GM23338 (cell line): ENCODE data around the gene SOX10. TPM values are rescaled to one million over a fixed set of nuclear protein-coding genes. Genes with fewer than 3 reads are reported as not detected.

Experiments used
- ATAC-seq: fragments of 200-7000 bp; cut with Tn5 transposase; 3 replicates; pipeline ENCODE4 v1.9.1; 2020
- DNase-seq: peaks from one replicate; pipeline ENCODE4 v3.0.0-alpha.2; 2015; ENCODE audit warnings: low spot score
- H2AFZ ChIP-seq: fragments of 200-600 bp; sonication (generic); 2 replicates; pipeline ENCODE4 v1.8.0; 2016; ENCODE audit warnings: antibody characterized with exemption, mild to moderate bottlenecking, moderate library complexity
- H3F3A ChIP-seq: fragments of 200-600 bp; sonication (generic); replicated peaks from 2 replicates; pipeline ENCODE4 v1.8.0; 2017; ENCODE audit warnings: antibody characterized with exemption, mixed run types, low read depth
- H3K27ac ChIP-seq: fragments of 200-600 bp; sonication (generic); 2 replicates; pipeline ENCODE4 v1.6.1; 2016; ENCODE audit warnings: low read depth
- H3K27me3 ChIP-seq: fragments of 200-600 bp; sonication (generic); 2 replicates; pipeline ENCODE4 v1.8.0; 2016; ENCODE audit warnings: mild to moderate bottlenecking, mixed run types, moderate library complexity; ENCODE audit not compliant: insufficient read depth
- H3K36me3 ChIP-seq: fragments of 200-600 bp; sonication (generic); 2 replicates; pipeline ENCODE4 v1.8.0; 2016; ENCODE audit warnings: mild to moderate bottlenecking; ENCODE audit not compliant: insufficient read depth
- H3K4me1 ChIP-seq: fragments of 200-600 bp; sonication (generic); 2 replicates; pipeline ENCODE4 v1.8.0; 2016; ENCODE audit warnings: mild to moderate bottlenecking, moderate library complexity; ENCODE audit not compliant: insufficient read depth
- H3K4me2 ChIP-seq: fragments of 200-600 bp; sonication (generic); 2 replicates; pipeline ENCODE4 v1.7.1; 2017; ENCODE audit warnings: mixed run types
- H3K4me3 ChIP-seq: fragments of 200-600 bp; sonication (generic); 2 replicates; pipeline ENCODE4 v1.6.1; 2016; ENCODE audit warnings: mixed run types
- H3K79me2 ChIP-seq: fragments of 200-600 bp; sonication (generic); replicated peaks from 2 replicates; pipeline ENCODE4 v1.8.0; 2017; ENCODE audit warnings: mild to moderate bottlenecking; ENCODE audit not compliant: insufficient read depth
- H3K9me2 ChIP-seq: fragments of 200-600 bp; sonication (generic); 2 replicates; pipeline ENCODE4 v1.8.0; 2017; ENCODE audit not compliant: insufficient read depth
- H4K20me1 ChIP-seq: fragments of 200-600 bp; sonication (generic); replicated peaks from 2 replicates; pipeline ENCODE4 v1.8.0; 2017; ENCODE audit warnings: mild to moderate bottlenecking; ENCODE audit not compliant: insufficient read depth
- H3K27ac Mint-ChIP-seq: 2 replicates; pipeline ENCODE4 v1.8.0; 2020; ENCODE audit warnings: inconsistent platforms, mild to moderate bottlenecking, moderate library complexity, mixed read lengths
- H3K27me3 Mint-ChIP-seq: 3 replicates; pipeline ENCODE4 v1.8.0; 2022; ENCODE audit warnings: low read depth, mild to moderate bottlenecking, moderate library complexity, mixed read lengths, inconsistent platforms; ENCODE audit not compliant: insufficient read depth, poor library complexity
- H3K36me3 Mint-ChIP-seq: 3 replicates; pipeline ENCODE4 v1.8.0; 2021; ENCODE audit warnings: low read depth, mild to moderate bottlenecking, inconsistent platforms, moderate library complexity, mixed read lengths
- H3K4me1 Mint-ChIP-seq: 3 replicates; pipeline ENCODE4 v1.8.0; 2020; ENCODE audit warnings: mild to moderate bottlenecking, inconsistent platforms, mixed read lengths
- H3K4me3 Mint-ChIP-seq: 3 replicates; pipeline ENCODE4 v1.8.0; 2021; ENCODE audit warnings: moderate library complexity, mild to moderate bottlenecking, inconsistent platforms, mixed read lengths
- H3K9me3 Mint-ChIP-seq: 3 replicates; pipeline ENCODE4 v1.8.0; 2020; ENCODE audit warnings: moderate library complexity, mild to moderate bottlenecking, inconsistent platforms, mixed read lengths
- CREB1 ChIP-seq: fragments of 250-450 bp; sonication (Bioruptor Pico); IDR thresholded peaks from 2 replicates; pipeline ENCODE4 v1.5.0; 2020; ENCODE audit warnings: low read depth, mild to moderate bottlenecking, moderate library complexity
- EZH2phosphoT487 ChIP-seq: fragments of 200-600 bp; sonication (generic); IDR thresholded peaks from one replicate; pipeline ENCODE4 v1.8.1; 2018; ENCODE audit warnings: antibody characterized with exemption; ENCODE audit not compliant: unreplicated experiment
- JUNB ChIP-seq: IDR thresholded peaks from one replicate; pipeline ENCODE4 v1.6.1; 2016; ENCODE audit warnings: antibody characterized with exemption; ENCODE audit not compliant: unreplicated experiment
- NANOG ChIP-seq: IDR thresholded peaks from 2 replicates; pipeline ENCODE4 v1.6.1; 2016; ENCODE audit warnings: antibody characterized with exemption, borderline replicate concordance
- POLR2AphosphoS5 ChIP-seq: IDR thresholded peaks from 2 replicates; pipeline ENCODE4 v1.6.1; 2016; ENCODE audit warnings: antibody characterized with exemption, low read depth
- ZNF114 ChIP-seq: fragments of 250-450 bp; sonication (Bioruptor Pico); IDR thresholded peaks from 2 replicates; pipeline ENCODE4 v1.5.0; 2020; ENCODE audit warnings: mild to moderate bottlenecking, moderate library complexity
- polyA plus RNA-seq: library from polyadenylated mRNA; unstranded; fragments of >200 nt; fragmentation: Nextera tagmentation; extraction: Ambion mirVana; gene quantifications from 2 replicates; pipeline ENCODE4 v1.2.1, GENCODE V29; 2016
- total RNA-seq: library from RNA; depleted of rRNA; stranded (reverse); fragments of >200 nt; shearing (Covaris generic); gene quantifications from 2 replicates; pipeline ENCODE4 v1.2.3, GENCODE V29; 2014
- TF ChIP-seq, protein P1 (sequence below): IDR thresholded peaks from 2 replicates; pipeline ENCODE4 v1.6.1; 2016; ENCODE audit warnings: antibody characterized with exemption
- TF ChIP-seq, protein P2 (sequence below): fragments of 250-450 bp; sonication (Bioruptor Pico); IDR thresholded peaks from 2 replicates; pipeline ENCODE4 v1.5.0; 2020; ENCODE audit warnings: mild to moderate bottlenecking, moderate library complexity
- TF ChIP-seq, protein P3 (sequence below), 2 experiments: fragments of 200-600 bp in 1 of 2; sonication (generic) in 1 of 2; conservative IDR thresholded peaks; 2 replicates each; pipeline versions ENCODE4 v1.5.1 to v1.6.1; 2016 to 2017; ENCODE audit warnings: antibody characterized with exemption in 2 of 2, low read depth in 2 of 2, mild to moderate bottlenecking in 2 of 2, moderate library complexity in 1 of 2
- TF ChIP-seq, protein P4 (sequence below): IDR thresholded peaks from one replicate; pipeline ENCODE4 v1.6.1; 2018; ENCODE audit warnings: antibody characterized with exemption; ENCODE audit not compliant: unreplicated experiment

Gene SOX10
- total and polyA plus RNA-seq, 2 experiments from 2014 or later = 1.1 to 2.1 TPM

DNA sequence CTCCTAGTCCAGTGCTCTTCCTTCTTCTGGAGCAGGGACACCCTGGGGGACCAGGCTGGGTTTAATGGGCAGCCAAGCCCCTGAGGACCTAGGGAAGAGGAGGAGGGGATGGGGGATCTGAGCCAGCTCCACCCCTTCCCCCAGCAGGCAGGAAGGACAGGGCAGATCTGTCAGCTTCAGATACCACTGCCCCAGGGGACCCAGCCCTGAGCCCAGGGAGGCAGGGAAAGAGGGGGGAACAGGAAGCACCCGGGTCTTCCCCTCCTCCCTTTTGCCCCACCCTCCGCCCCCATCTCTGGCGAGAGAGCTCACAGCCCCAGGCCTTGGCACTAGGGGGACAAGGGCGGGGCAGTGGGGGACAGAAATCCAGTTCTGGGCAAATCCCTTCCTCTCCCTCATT, 11.7 kb upstream of the SOX10 start (continued):
- TF ChIP-seq ZNF114 (CRISPR knock-in tag) (no peak), NANOG (no peak), POLR2AphosphoS5 (no peak)
- TF ChIP-seq, protein P1, sequence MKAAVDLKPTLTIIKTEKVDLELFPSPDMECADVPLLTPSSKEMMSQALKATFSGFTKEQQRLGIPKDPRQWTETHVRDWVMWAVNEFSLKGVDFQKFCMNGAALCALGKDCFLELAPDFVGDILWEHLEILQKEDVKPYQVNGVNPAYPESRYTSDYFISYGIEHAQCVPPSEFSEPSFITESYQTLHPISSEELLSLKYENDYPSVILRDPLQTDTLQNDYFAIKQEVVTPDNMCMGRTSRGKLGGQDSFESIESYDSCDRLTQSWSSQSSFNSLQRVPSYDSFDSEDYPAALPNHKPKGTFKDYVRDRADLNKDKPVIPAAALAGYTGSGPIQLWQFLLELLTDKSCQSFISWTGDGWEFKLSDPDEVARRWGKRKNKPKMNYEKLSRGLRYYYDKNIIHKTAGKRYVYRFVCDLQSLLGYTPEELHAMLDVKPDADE = no peak
- TF ChIP-seq, protein P2, sequence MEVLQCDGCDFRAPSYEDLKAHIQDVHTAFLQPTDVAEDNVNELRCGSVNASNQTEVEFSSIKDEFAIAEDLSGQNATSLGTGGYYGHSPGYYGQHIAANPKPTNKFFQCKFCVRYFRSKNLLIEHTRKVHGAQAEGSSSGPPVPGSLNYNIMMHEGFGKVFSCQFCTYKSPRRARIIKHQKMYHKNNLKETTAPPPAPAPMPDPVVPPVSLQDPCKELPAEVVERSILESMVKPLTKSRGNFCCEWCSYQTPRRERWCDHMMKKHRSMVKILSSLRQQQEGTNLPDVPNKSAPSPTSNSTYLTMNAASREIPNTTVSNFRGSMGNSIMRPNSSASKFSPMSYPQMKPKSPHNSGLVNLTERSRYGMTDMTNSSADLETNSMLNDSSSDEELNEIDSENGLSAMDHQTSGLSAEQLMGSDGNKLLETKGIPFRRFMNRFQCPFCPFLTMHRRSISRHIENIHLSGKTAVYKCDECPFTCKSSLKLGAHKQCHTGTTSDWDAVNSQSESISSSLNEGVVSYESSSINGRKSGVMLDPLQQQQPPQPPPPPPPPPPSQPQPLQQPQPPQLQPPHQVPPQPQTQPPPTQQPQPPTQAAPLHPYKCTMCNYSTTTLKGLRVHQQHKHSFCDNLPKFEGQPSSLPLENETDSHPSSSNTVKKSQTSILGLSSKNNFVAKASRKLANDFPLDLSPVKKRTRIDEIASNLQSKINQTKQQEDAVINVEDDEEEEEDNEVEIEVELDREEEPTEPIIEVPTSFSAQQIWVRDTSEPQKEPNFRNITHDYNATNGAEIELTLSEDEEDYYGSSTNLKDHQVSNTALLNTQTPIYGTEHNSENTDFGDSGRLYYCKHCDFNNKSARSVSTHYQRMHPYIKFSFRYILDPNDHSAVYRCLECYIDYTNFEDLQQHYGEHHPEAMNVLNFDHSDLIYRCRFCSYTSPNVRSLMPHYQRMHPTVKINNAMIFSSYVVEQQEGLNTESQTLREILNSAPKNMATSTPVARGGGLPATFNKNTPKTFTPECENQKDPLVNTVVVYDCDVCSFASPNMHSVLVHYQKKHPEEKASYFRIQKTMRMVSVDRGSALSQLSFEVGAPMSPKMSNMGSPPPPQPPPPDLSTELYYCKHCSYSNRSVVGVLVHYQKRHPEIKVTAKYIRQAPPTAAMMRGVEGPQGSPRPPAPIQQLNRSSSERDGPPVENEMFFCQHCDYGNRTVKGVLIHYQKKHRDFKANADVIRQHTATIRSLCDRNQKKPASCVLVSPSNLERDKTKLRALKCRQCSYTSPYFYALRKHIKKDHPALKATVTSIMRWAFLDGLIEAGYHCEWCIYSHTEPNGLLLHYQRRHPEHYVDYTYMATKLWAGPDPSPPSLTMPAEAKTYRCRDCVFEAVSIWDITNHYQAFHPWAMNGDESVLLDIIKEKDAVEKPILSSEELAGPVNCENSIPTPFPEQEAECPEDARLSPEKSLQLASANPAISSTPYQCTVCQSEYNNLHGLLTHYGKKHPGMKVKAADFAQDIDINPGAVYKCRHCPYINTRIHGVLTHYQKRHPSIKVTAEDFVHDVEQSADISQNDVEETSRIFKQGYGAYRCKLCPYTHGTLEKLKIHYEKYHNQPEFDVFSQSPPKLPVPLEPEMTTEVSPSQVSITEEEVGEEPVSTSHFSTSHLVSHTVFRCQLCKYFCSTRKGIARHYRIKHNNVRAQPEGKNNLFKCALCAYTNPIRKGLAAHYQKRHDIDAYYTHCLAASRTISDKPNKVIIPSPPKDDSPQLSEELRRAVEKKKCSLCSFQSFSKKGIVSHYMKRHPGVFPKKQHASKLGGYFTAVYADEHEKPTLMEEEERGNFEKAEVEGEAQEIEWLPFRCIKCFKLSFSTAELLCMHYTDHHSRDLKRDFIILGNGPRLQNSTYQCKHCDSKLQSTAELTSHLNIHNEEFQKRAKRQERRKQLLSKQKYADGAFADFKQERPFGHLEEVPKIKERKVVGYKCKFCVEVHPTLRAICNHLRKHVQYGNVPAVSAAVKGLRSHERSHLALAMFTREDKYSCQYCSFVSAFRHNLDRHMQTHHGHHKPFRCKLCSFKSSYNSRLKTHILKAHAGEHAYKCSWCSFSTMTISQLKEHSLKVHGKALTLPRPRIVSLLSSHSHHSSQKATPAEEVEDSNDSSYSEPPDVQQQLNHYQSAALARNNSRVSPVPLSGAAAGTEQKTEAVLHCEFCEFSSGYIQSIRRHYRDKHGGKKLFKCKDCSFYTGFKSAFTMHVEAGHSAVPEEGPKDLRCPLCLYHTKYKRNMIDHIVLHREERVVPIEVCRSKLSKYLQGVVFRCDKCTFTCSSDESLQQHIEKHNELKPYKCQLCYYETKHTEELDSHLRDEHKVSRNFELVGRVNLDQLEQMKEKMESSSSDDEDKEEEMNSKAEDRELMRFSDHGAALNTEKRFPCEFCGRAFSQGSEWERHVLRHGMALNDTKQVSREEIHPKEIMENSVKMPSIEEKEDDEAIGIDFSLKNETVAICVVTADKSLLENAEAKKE (CRISPR knock-in tag) = no peak

DNA sequence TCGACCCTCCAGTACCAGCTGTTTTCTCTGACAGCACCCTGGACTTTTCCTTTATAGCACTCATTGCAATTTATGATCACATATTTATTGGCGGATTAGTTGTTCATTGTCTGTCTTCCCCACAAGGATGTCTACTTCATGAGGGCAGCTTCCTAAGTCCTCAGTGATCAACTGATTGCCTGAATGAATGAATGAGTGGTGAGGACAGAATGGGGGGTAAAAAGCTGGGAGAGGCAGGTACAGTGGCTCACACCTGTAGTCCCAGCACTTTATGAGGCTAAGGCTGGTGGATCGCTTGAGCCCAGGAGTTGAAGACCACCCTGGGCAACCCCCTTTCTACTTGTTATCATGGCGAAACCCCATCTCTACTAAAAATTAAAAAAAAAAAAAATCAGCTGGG, 11.1 kb upstream of the SOX10 start:
- Histone ChIP-seq H3F3A (no peaks in the 10 kb centered on the region), H3K79me2 (no peaks in the 10 kb centered on the region), H2AFZ (no peak overlapping the region), H3K36me3 (no peaks in the 10 kb centered on the region), H3K9me2 (no peaks in the 10 kb centered on the region), H3K27me3 (no peaks in the 10 kb centered on the region), H3K4me1 (no peaks in the 10 kb centered on the region), H3K27ac (no peak overlapping the region), H3K4me3 (no peak overlapping the region), H4K20me1 (no peaks in the 10 kb centered on the region), H3K4me2 (no peak overlapping the region)
- Mint-ChIP-seq H3K27ac (no peak overlapping the region), H3K36me3 (no peaks in the 10 kb centered on the region; the same call in 2 of the 3 replicates), H3K27me3 (peaks cover 12% of the 10 kb centered on the region), H3K4me1 (peaks cover 22% of the 10 kb centered on the region), H3K9me3 (no peaks in the 10 kb centered on the region), H3K4me3 (no peak overlapping the region)
- DNase-seq (no peak), ATAC-seq (no peak)
- no peak for TF ChIP-seq JUNB
- TF ChIP-seq CREB1 = no peak
- TF ChIP-seq NANOG = no peak
- TF ChIP-seq EZH2phosphoT487 = no peak
- TF ChIP-seq, protein P3, sequence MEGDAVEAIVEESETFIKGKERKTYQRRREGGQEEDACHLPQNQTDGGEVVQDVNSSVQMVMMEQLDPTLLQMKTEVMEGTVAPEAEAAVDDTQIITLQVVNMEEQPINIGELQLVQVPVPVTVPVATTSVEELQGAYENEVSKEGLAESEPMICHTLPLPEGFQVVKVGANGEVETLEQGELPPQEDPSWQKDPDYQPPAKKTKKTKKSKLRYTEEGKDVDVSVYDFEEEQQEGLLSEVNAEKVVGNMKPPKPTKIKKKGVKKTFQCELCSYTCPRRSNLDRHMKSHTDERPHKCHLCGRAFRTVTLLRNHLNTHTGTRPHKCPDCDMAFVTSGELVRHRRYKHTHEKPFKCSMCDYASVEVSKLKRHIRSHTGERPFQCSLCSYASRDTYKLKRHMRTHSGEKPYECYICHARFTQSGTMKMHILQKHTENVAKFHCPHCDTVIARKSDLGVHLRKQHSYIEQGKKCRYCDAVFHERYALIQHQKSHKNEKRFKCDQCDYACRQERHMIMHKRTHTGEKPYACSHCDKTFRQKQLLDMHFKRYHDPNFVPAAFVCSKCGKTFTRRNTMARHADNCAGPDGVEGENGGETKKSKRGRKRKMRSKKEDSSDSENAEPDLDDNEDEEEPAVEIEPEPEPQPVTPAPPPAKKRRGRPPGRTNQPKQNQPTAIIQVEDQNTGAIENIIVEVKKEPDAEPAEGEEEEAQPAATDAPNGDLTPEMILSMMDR (conservative IDR thresholded peaks at IDR 0.05; ENCODE audit: low read depth in 2 of 2) = no peak
- TF ChIP-seq, protein P1 = no peak
- TF ChIP-seq ZNF114 (CRISPR knock-in tag) = no peak
- TF ChIP-seq, protein P4, sequence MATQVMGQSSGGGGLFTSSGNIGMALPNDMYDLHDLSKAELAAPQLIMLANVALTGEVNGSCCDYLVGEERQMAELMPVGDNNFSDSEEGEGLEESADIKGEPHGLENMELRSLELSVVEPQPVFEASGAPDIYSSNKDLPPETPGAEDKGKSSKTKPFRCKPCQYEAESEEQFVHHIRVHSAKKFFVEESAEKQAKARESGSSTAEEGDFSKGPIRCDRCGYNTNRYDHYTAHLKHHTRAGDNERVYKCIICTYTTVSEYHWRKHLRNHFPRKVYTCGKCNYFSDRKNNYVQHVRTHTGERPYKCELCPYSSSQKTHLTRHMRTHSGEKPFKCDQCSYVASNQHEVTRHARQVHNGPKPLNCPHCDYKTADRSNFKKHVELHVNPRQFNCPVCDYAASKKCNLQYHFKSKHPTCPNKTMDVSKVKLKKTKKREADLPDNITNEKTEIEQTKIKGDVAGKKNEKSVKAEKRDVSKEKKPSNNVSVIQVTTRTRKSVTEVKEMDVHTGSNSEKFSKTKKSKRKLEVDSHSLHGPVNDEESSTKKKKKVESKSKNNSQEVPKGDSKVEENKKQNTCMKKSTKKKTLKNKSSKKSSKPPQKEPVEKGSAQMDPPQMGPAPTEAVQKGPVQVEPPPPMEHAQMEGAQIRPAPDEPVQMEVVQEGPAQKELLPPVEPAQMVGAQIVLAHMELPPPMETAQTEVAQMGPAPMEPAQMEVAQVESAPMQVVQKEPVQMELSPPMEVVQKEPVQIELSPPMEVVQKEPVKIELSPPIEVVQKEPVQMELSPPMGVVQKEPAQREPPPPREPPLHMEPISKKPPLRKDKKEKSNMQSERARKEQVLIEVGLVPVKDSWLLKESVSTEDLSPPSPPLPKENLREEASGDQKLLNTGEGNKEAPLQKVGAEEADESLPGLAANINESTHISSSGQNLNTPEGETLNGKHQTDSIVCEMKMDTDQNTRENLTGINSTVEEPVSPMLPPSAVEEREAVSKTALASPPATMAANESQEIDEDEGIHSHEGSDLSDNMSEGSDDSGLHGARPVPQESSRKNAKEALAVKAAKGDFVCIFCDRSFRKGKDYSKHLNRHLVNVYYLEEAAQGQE = no peak
